ENCODE results near the gene SYCP2L.
"Not testable (repeated sequence)": the region's sequence is repeated elsewhere in the genome, so short reads cannot be mapped to it uniquely, and the experiment has no call there.

SYCP2L gene

GRCh38 chr6:10883312-10884244, 3.3 kb upstream of the SYCP2L start:
- H3K27me3 ChIP-seq = peaks cover 23% of the 10 kb centered on the region
- no peaks in the 10 kb centered on the region for H3K36me3 ChIP-seq
- H3K4me1 ChIP-seq = no peaks in the 10 kb centered on the region
- H3K9me3 ChIP-seq = no peaks in the 10 kb centered on the region
- no peak overlapping the region for H3K4me3 ChIP-seq (ENCODE audit: low read depth, low read length)
- no peak for DNase-seq
- TF ChIP-seq CTCF (IDR thresholded peaks at IDR 0.05; ENCODE audit: low read depth, low read length) = no peak

GRCh38 chr6:10884245-10884972, 2.4 kb upstream of the SYCP2L start:
- no peak overlapping the region for H3K4me3 ChIP-seq (ENCODE audit: low read depth, low read length)
- peaks cover 23% of the 10 kb centered on the region for H3K27me3 ChIP-seq

GRCh38 chr6:10886365-10886690, 524 bp upstream of the SYCP2L start:
- H3K4me1 ChIP-seq, H3K9me3 ChIP-seq, DNase-seq, H3K36me3 ChIP-seq: not testable (repeated sequence)
- Histone ChIP-seq H3K4me3 (ENCODE audit: low read depth, low read length) (peak overlapping the region; percentile 81), H3K27me3 (peaks cover 23% of the 10 kb centered on the region)

More at GRCh38 chr6:10884245-10884972, 2.4 kb upstream of the SYCP2L start:
- no peak for TF ChIP-seq CTCF (IDR thresholded peaks at IDR 0.05; ENCODE audit: low read depth, low read length)
- Histone ChIP-seq H3K4me1 (no peaks in the 10 kb centered on the region), H3K36me3 (no peaks in the 10 kb centered on the region), H3K9me3 (no peaks in the 10 kb centered on the region)
- no peak for DNase-seq

GRCh38 chr6:10890151-10890550, 3.3 kb downstream of the SYCP2L start:
- peaks cover under 1% of the 10 kb centered on the region; the same call in 1 of the 2 replicates for H3K27me3 ChIP-seq
- no peaks in the 10 kb centered on the region for H3K9me3 ChIP-seq
- no peak for DNase-seq
- no peak overlapping the region for H3K4me3 ChIP-seq (ENCODE audit: low read depth, low read length)
- TF ChIP-seq CTCF (IDR thresholded peaks at IDR 0.05; ENCODE audit: low read depth, low read length) = no peak
- peaks cover 5% of the 10 kb centered on the region; the same call in 1 of the 2 replicates for H3K36me3 ChIP-seq
- no peaks in the 10 kb centered on the region for H3K4me1 ChIP-seq

- no peak for TF ChIP-seq CTCF (IDR thresholded peaks at IDR 0.05; ENCODE audit: low read depth, low read length)
Measured at GRCh38 chr6:10891960-10892359, 5.1 kb downstream of the SYCP2L start.

GRCh38 chr6:10894958-10895357, 8.1 kb downstream of the SYCP2L start:
- Histone ChIP-seq H3K4me1 (no peaks in the 10 kb centered on the region), H3K27me3 (no peaks in the 10 kb centered on the region), H3K9me3 (no peaks in the 10 kb centered on the region), H3K4me3 (ENCODE audit: low read depth, low read length) (no peak overlapping the region), H3K36me3 (peaks cover 5% of the 10 kb centered on the region; the same call in 1 of the 2 replicates)
- DNase-seq = no peak
- TF ChIP-seq CTCF (IDR thresholded peaks at IDR 0.05; ENCODE audit: low read depth, low read length) = no peak

More at GRCh38 chr6:10891960-10892359, 5.1 kb downstream of the SYCP2L start:
- H3K27me3 ChIP-seq = no peaks in the 10 kb centered on the region
- no peak overlapping the region for H3K4me3 ChIP-seq (ENCODE audit: low read depth, low read length)
- DNase-seq = no peak
- H3K36me3 ChIP-seq = peaks cover 5% of the 10 kb centered on the region; the same call in 1 of the 2 replicates
- H3K4me1 ChIP-seq = no peaks in the 10 kb centered on the region
- H3K9me3 ChIP-seq = no peaks in the 10 kb centered on the region

Measured in BE2C (cell line).